GM23338 (cell line): ENCODE results near the gene MORC2. TPM values are rescaled to one million over a fixed set of nuclear protein-coding genes. Genes with fewer than 3 reads are reported as not detected.
A peak's percentile ranks its signal among the peaks of the same experiment; 100 is the strongest.

Experiments used
- ATAC-seq: fragments of 200-7000 bp; cut with Tn5 transposase; 3 replicates; pipeline ENCODE4 v1.9.1; 2020
- DNase-seq: peaks from one replicate; pipeline ENCODE4 v3.0.0-alpha.2; 2015; ENCODE audit warnings: low spot score
- H2AFZ ChIP-seq: fragments of 200-600 bp; sonication (generic); 2 replicates; pipeline ENCODE4 v1.8.0; 2016; ENCODE audit warnings: antibody characterized with exemption, mild to moderate bottlenecking, moderate library complexity
- H3F3A ChIP-seq: fragments of 200-600 bp; sonication (generic); replicated peaks from 2 replicates; pipeline ENCODE4 v1.8.0; 2017; ENCODE audit warnings: antibody characterized with exemption, mixed run types, low read depth
- H3K27ac ChIP-seq: fragments of 200-600 bp; sonication (generic); 2 replicates; pipeline ENCODE4 v1.6.1; 2016; ENCODE audit warnings: low read depth
- H3K27me3 ChIP-seq: fragments of 200-600 bp; sonication (generic); 2 replicates; pipeline ENCODE4 v1.8.0; 2016; ENCODE audit warnings: mild to moderate bottlenecking, mixed run types, moderate library complexity; ENCODE audit not compliant: insufficient read depth
- H3K36me3 ChIP-seq: fragments of 200-600 bp; sonication (generic); 2 replicates; pipeline ENCODE4 v1.8.0; 2016; ENCODE audit warnings: mild to moderate bottlenecking; ENCODE audit not compliant: insufficient read depth
- H3K4me1 ChIP-seq: fragments of 200-600 bp; sonication (generic); 2 replicates; pipeline ENCODE4 v1.8.0; 2016; ENCODE audit warnings: mild to moderate bottlenecking, moderate library complexity; ENCODE audit not compliant: insufficient read depth
- H3K4me2 ChIP-seq: fragments of 200-600 bp; sonication (generic); 2 replicates; pipeline ENCODE4 v1.7.1; 2017; ENCODE audit warnings: mixed run types
- H3K4me3 ChIP-seq: fragments of 200-600 bp; sonication (generic); 2 replicates; pipeline ENCODE4 v1.6.1; 2016; ENCODE audit warnings: mixed run types
- H3K79me2 ChIP-seq: fragments of 200-600 bp; sonication (generic); replicated peaks from 2 replicates; pipeline ENCODE4 v1.8.0; 2017; ENCODE audit warnings: mild to moderate bottlenecking; ENCODE audit not compliant: insufficient read depth
- H3K9me2 ChIP-seq: fragments of 200-600 bp; sonication (generic); 2 replicates; pipeline ENCODE4 v1.8.0; 2017; ENCODE audit not compliant: insufficient read depth
- H4K20me1 ChIP-seq: fragments of 200-600 bp; sonication (generic); replicated peaks from 2 replicates; pipeline ENCODE4 v1.8.0; 2017; ENCODE audit warnings: mild to moderate bottlenecking; ENCODE audit not compliant: insufficient read depth
- H3K27ac Mint-ChIP-seq: 2 replicates; pipeline ENCODE4 v1.8.0; 2020; ENCODE audit warnings: inconsistent platforms, mild to moderate bottlenecking, moderate library complexity, mixed read lengths
- H3K27me3 Mint-ChIP-seq: 3 replicates; pipeline ENCODE4 v1.8.0; 2022; ENCODE audit warnings: low read depth, mild to moderate bottlenecking, moderate library complexity, mixed read lengths, inconsistent platforms; ENCODE audit not compliant: insufficient read depth, poor library complexity
- H3K36me3 Mint-ChIP-seq: 3 replicates; pipeline ENCODE4 v1.8.0; 2021; ENCODE audit warnings: low read depth, mild to moderate bottlenecking, inconsistent platforms, moderate library complexity, mixed read lengths
- H3K4me1 Mint-ChIP-seq: 3 replicates; pipeline ENCODE4 v1.8.0; 2020; ENCODE audit warnings: mild to moderate bottlenecking, inconsistent platforms, mixed read lengths
- H3K4me3 Mint-ChIP-seq: 3 replicates; pipeline ENCODE4 v1.8.0; 2021; ENCODE audit warnings: moderate library complexity, mild to moderate bottlenecking, inconsistent platforms, mixed read lengths
- H3K9me3 Mint-ChIP-seq: 3 replicates; pipeline ENCODE4 v1.8.0; 2020; ENCODE audit warnings: moderate library complexity, mild to moderate bottlenecking, inconsistent platforms, mixed read lengths
- CREB1 ChIP-seq: fragments of 250-450 bp; sonication (Bioruptor Pico); IDR thresholded peaks from 2 replicates; pipeline ENCODE4 v1.5.0; 2020; ENCODE audit warnings: low read depth, mild to moderate bottlenecking, moderate library complexity
- EZH2 ChIP-seq: fragments of 200-600 bp; sonication (generic); IDR thresholded peaks from one replicate; pipeline ENCODE4 v1.8.0; 2017; ENCODE audit warnings: antibody characterized with exemption, mild to moderate bottlenecking, low read depth; ENCODE audit not compliant: unreplicated experiment
- EZH2phosphoT487 ChIP-seq: fragments of 200-600 bp; sonication (generic); IDR thresholded peaks from one replicate; pipeline ENCODE4 v1.8.1; 2018; ENCODE audit warnings: antibody characterized with exemption; ENCODE audit not compliant: unreplicated experiment
- JUNB ChIP-seq: IDR thresholded peaks from one replicate; pipeline ENCODE4 v1.6.1; 2016; ENCODE audit warnings: antibody characterized with exemption; ENCODE audit not compliant: unreplicated experiment
- NANOG ChIP-seq: IDR thresholded peaks from 2 replicates; pipeline ENCODE4 v1.6.1; 2016; ENCODE audit warnings: antibody characterized with exemption, borderline replicate concordance
- POLR2AphosphoS5 ChIP-seq: IDR thresholded peaks from 2 replicates; pipeline ENCODE4 v1.6.1; 2016; ENCODE audit warnings: antibody characterized with exemption, low read depth
- STAT1 ChIP-seq: IDR thresholded peaks from one replicate; pipeline ENCODE4 v1.6.1; 2016; ENCODE audit warnings: antibody characterized with exemption; ENCODE audit not compliant: unreplicated experiment
- ZNF114 ChIP-seq: fragments of 250-450 bp; sonication (Bioruptor Pico); IDR thresholded peaks from 2 replicates; pipeline ENCODE4 v1.5.0; 2020; ENCODE audit warnings: mild to moderate bottlenecking, moderate library complexity
- polyA plus RNA-seq: library from polyadenylated mRNA; unstranded; fragments of >200 nt; fragmentation: Nextera tagmentation; extraction: Ambion mirVana; gene quantifications from 2 replicates; pipeline ENCODE4 v1.2.1, GENCODE V29; 2016
- total RNA-seq: library from RNA; depleted of rRNA; stranded (reverse); fragments of >200 nt; shearing (Covaris generic); gene quantifications from 2 replicates; pipeline ENCODE4 v1.2.3, GENCODE V29; 2014
- TF ChIP-seq, protein P1 (sequence below), 2 experiments: fragments of 200-600 bp in 1 of 2; sonication (generic) in 1 of 2; conservative IDR thresholded peaks; 2 replicates each; pipeline versions ENCODE4 v1.5.1 to v1.6.1; 2016 to 2017; ENCODE audit warnings: antibody characterized with exemption in 2 of 2, low read depth in 2 of 2, mild to moderate bottlenecking in 2 of 2, moderate library complexity in 1 of 2
- TF ChIP-seq, protein P2 (sequence below): IDR thresholded peaks from 2 replicates; pipeline ENCODE4 v1.6.1; 2016; ENCODE audit warnings: antibody characterized with exemption

The MORC2 gene
- total and polyA plus RNA-seq, 2 experiments from 2014 or later, result 33.1 to 63.8 TPM

DNA sequence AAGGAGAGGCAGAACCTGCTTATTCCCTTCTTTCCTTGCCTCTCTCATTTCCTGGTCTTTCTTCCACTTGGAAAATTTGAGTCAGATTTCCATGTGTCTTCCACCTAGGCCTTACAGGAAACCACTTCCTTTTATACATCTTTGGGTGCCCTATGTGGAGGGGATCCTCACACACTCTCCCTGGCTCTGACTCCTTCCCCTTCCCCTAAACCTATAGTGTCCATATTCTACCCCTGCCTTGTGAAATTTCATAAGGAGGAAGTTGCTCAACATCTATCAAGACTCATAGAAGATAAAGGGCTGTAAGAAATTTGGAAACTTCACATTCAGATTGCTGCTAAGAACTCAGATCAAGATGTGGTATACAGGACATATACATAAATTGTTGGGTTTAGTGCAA, 20.9 kb upstream of the MORC2 start (continued):
- TF ChIP-seq CREB1 (CRISPR knock-in tag), result no peak
- no peak for TF ChIP-seq ZNF114 (CRISPR knock-in tag)
- TF ChIP-seq JUNB, result no peak
- TF ChIP-seq STAT1, result no peak
- TF ChIP-seq EZH2phosphoT487, result no peak
- TF ChIP-seq, protein P1, sequence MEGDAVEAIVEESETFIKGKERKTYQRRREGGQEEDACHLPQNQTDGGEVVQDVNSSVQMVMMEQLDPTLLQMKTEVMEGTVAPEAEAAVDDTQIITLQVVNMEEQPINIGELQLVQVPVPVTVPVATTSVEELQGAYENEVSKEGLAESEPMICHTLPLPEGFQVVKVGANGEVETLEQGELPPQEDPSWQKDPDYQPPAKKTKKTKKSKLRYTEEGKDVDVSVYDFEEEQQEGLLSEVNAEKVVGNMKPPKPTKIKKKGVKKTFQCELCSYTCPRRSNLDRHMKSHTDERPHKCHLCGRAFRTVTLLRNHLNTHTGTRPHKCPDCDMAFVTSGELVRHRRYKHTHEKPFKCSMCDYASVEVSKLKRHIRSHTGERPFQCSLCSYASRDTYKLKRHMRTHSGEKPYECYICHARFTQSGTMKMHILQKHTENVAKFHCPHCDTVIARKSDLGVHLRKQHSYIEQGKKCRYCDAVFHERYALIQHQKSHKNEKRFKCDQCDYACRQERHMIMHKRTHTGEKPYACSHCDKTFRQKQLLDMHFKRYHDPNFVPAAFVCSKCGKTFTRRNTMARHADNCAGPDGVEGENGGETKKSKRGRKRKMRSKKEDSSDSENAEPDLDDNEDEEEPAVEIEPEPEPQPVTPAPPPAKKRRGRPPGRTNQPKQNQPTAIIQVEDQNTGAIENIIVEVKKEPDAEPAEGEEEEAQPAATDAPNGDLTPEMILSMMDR (conservative IDR thresholded peaks at IDR 0.05; ENCODE audit: low read depth in 2 of 2), result no peak
- TF ChIP-seq NANOG, result no peak
- TF ChIP-seq EZH2, result no peak

DNA sequence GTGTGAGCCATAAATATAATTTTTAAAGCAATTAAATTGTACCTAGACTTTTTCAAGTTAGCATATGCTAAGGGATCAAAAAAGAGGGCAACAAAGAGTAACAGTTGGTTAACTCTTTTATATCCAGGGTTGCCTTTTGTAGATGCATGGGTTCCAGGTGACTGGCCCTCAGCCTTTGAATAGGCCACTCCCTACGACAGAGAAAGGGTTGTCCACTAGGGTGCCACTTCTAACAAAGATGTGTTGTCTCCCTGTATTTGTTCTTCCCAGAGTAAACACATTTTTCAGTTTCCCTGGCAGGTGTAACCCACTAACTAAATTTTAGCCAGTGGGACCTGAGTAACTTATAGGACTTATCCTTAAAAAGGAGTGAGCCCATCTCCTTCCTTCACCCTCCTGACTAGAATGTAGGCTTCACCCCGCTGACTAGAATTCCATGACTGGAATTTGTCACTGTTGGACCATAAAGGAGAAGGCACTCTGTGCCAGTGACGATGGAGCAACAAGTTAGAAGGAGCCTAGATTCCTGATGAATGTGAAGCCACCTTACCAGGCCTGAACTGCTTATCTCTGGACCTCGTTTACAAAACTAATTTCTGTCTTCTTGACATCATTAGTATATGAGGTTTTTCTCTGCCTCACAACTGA, 17.1 kb upstream of the MORC2 start:
- no peaks in the 10 kb centered on the region for H3K79me2 ChIP-seq
- H4K20me1 ChIP-seq, result no peaks in the 10 kb centered on the region
- DNase-seq, result peak; percentile 28
- no peak overlapping the region for H2AFZ ChIP-seq
- H3K27me3 ChIP-seq, result no peaks in the 10 kb centered on the region
- H3K9me2 ChIP-seq, result peaks cover 4% of the 10 kb centered on the region; the same call in 1 of the 2 replicates
- peaks cover 21% of the 10 kb centered on the region; the same call in 2 of the 3 replicates for H3K9me3 Mint-ChIP-seq
- ATAC-seq, result peak; percentile 83
- H3K27me3 Mint-ChIP-seq, result no peaks in the 10 kb centered on the region
- no peaks in the 10 kb centered on the region for H3F3A ChIP-seq
- no peaks in the 10 kb centered on the region; the same call in 1 of the 2 replicates for H3K4me1 ChIP-seq
- H3K36me3 ChIP-seq, result no peaks in the 10 kb centered on the region
- H3K4me3 ChIP-seq, result no peak overlapping the region
- no peak overlapping the region for H3K4me2 ChIP-seq
- no peaks in the 10 kb centered on the region for H3K4me1 Mint-ChIP-seq
- H3K36me3 Mint-ChIP-seq, result peaks cover 16% of the 10 kb centered on the region; the same call in 2 of the 3 replicates
- TF ChIP-seq, protein P1 (conservative IDR thresholded peaks at IDR 0.05; ENCODE audit: low read depth in 2 of 2), result peak in 1 of 2 experiments; percentile 18; a peak in 1 of 4 replicates
- no peak for TF ChIP-seq POLR2AphosphoS5
- TF ChIP-seq, protein P2, sequence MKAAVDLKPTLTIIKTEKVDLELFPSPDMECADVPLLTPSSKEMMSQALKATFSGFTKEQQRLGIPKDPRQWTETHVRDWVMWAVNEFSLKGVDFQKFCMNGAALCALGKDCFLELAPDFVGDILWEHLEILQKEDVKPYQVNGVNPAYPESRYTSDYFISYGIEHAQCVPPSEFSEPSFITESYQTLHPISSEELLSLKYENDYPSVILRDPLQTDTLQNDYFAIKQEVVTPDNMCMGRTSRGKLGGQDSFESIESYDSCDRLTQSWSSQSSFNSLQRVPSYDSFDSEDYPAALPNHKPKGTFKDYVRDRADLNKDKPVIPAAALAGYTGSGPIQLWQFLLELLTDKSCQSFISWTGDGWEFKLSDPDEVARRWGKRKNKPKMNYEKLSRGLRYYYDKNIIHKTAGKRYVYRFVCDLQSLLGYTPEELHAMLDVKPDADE, result no peak
- H3K27ac ChIP-seq, result 0 out of 2 replicates have a peak overlapping the region, but pooled peaks have one; percentile 19
- no peak overlapping the region for H3K4me3 Mint-ChIP-seq
- H3K27ac Mint-ChIP-seq, result no peak overlapping the region
